ENCODE measurements around the gene TLR3. TPM values are rescaled to one million over a fixed set of nuclear protein-coding genes. Genes with fewer than 3 reads are reported as not detected.
A peak's percentile ranks its signal among the peaks of the same experiment; 100 is the strongest.

The TLR3 gene
- total RNA-seq, 1 experiment from 2014 or later, result not detected

DNA sequence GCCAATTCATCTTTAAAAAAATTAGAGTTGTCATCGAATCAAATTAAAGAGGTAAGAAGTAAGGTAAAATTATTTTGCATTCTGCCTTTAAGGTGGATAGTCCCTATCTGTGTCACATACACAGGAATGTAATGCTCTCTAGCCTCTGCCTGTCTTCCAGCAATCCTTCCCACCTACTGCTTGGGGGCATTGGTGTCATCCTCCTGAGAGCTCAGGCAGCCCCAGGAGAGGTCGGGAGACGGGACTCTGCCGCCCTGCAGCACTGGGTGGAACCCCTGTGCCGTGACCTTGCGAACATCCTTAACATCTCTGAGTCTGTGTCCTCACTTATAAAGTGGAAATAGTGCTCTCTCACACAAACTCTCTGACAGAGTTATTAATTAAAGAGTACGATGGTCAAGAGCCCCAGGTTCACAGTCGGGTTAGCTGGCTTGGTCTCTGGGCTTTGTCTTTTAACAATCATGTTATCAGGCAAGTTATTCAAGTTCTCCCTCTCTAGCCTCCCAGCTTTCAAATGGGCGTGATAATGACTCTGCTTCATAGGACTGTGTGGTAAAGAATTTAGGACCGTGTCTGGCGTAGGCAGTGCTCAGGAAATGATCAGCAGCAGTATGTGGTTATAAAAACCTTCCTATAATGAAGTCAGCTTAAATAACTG lies 10.2 kb downstream of the TLR3 start:
- no peak for DNase-seq
- Histone ChIP-seq H3K27ac (no peak overlapping the region), H3K9me3 (replicated peaks) (no peaks in the 10 kb centered on the region), H3K36me3 (no peaks in the 10 kb centered on the region), H3K4me1 (no peaks in the 10 kb centered on the region), H3K27me3 (no peaks in the 10 kb centered on the region), H3K4me3 (no peak overlapping the region)

DNA sequence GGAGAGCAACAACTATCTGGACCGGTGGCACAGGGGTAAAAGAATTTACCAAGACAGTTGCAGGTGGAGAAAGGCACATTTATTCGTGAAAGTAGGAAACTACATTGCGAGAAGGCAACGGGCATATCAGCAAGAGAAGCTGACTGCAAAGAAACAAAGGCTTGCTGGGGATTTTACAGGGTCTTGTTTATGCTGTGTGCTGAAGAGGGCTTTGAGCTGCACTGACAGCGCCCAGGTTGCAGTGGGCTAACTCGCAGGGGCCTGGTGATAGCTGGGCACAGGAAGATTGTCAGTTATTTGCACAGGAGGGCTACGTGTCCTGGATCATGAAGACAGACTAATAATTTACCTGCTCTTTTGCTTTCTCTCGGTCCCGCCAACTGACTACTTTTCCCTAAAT lies 10.7 kb downstream of the TLR3 start:
- no peak for DNase-seq

DNA sequence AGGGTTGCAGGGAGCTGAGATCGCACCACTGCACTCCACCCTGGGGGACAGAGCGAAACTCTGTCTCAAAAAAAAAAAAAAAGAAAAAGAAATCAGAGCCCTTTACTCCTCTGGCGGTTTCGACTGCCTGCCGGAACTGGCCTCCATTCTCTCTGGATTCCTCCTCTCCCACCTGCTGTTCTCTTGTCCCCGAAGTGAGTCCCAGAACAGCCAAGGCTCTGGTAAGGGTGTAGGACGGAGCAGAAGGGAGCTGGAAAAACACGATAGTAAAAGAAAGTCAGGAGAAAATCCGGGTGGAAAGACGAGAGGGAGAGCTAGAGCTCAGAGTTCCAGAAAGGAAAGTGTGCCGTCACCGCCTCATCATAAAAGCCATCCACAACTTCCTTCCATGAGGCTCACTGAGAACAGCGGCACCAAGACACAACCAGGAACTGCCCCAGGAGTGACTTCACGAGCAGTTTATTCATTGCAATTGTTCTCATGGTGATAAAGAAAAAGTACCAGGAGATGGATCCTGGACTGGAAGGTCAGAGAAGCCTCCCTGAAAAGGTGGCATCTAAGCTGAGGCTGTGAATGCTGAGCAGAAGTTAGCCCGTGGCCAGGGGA lies 12.3 kb downstream of the TLR3 start:
- H3K36me3 ChIP-seq, result no peaks in the 10 kb centered on the region
- no peak overlapping the region for H3K27ac ChIP-seq
- H3K4me1 ChIP-seq, result no peaks in the 10 kb centered on the region
- DNase-seq, result no peak
- H3K4me3 ChIP-seq, result no peak overlapping the region
- no peaks in the 10 kb centered on the region for H3K9me3 ChIP-seq (replicated peaks)
- H3K27me3 ChIP-seq, result no peaks in the 10 kb centered on the region

More for the DNA sequence above, 10.7 kb downstream of the TLR3 start:
- no peak overlapping the region for H3K27ac ChIP-seq
- H3K27me3 ChIP-seq, result no peaks in the 10 kb centered on the region
- no peaks in the 10 kb centered on the region for H3K36me3 ChIP-seq
- no peaks in the 10 kb centered on the region for H3K9me3 ChIP-seq (replicated peaks)
- no peaks in the 10 kb centered on the region for H3K4me1 ChIP-seq
- no peak overlapping the region for H3K4me3 ChIP-seq

DNA sequence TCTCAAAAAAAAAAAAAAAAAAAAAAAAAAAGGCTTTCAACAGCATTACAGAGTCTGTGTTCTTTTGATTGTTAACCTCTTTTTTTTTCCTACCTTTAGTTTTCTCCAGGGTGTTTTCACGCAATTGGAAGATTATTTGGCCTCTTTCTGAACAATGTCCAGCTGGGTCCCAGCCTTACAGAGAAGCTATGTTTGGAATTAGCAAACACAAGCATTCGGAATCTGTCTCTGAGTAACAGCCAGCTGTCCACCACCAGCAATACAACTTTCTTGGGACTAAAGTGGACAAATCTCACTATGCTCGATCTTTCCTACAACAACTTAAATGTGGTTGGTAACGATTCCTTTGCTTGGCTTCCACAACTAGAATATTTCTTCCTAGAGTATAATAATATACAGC lies 13.3 kb downstream of the TLR3 start:
- H3K4me1 ChIP-seq, result no peaks in the 10 kb centered on the region
- no peaks in the 10 kb centered on the region for H3K36me3 ChIP-seq
- no peak overlapping the region for H3K27ac ChIP-seq
- no peak overlapping the region for H3K4me3 ChIP-seq
- H3K9me3 ChIP-seq (replicated peaks), result no peaks in the 10 kb centered on the region
- no peaks in the 10 kb centered on the region for H3K27me3 ChIP-seq
- no peak for DNase-seq

DNA sequence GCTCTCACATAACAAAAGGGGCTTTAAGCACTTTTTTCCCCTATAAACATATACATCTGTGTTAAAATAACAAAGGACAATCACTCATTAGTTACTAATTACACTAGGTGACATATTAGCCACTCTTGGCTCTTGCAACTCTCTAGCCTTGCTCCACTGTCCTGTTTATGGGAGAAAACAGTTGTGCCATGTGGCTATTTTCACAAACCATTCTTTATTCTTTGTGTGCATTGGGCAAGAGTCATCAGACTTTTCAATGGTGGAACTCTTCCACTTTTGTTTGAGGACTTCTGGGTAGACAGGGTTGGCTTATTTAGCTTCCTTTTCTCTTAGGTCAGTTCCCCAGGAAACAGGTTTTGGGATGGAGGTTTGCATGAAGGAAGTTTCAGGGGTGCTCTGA lies 19.6 kb downstream of the TLR3 start:
- Histone ChIP-seq H3K9me3 (replicated peaks) (no peaks in the 10 kb centered on the region), H3K36me3 (no peaks in the 10 kb centered on the region), H3K27me3 (no peaks in the 10 kb centered on the region), H3K4me1 (no peaks in the 10 kb centered on the region), H3K27ac (no peak overlapping the region), H3K4me3 (no peak overlapping the region)
- no peak for DNase-seq

DNA sequence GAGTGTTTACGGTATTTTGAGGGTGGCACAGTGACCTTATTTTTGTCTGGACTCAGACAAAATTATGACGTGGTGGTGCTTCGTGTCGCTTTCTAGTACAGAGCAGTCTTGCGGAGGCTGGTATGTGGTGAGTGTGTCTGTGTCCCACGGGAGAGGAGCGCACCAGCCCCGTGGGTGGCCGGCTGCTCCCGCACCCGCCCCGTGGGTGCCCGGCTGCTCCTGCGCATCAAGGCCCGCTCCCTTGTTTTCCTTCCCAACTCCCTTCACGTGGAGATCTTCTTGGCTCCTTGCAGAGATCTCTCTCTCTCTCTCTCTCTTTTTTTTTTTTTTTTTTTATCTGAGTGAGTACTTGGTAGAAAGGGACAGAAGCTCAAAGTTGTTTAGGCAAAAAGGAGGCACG lies 23.3 kb downstream of the TLR3 start:
- Histone ChIP-seq H3K27ac (no peak overlapping the region), H3K36me3 (no peaks in the 10 kb centered on the region), H3K4me1 (no peaks in the 10 kb centered on the region), H3K27me3 (no peaks in the 10 kb centered on the region), H3K4me3 (no peak overlapping the region), H3K9me3 (replicated peaks) (no peaks in the 10 kb centered on the region)
- DNase-seq, result no peak

DNA sequence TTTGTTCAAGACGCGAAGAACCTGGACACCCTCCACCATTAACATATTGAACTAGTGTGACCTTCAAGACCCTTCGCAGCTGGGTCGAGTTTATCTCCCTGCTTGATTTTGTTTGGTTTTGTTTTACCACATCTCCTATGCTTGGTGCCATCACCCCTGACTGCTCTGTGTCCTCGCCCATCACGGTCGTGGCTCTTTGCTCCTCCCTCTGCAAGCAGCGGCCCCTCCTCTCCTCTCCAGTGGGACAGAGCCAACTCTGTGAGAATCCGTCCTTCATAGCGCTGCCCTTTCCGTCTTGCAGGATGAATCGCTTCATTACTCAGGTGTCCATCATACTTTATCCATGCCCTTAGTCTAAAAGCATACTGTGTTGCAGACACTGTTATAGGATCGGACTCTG lies 26.4 kb downstream of the TLR3 start:
- no peak overlapping the region for H3K27ac ChIP-seq
- DNase-seq, result no peak
- H3K4me3 ChIP-seq, result no peak overlapping the region
- no peaks in the 10 kb centered on the region for H3K4me1 ChIP-seq
- H3K9me3 ChIP-seq (replicated peaks), result no peaks in the 10 kb centered on the region
- H3K27me3 ChIP-seq, result no peaks in the 10 kb centered on the region
- H3K36me3 ChIP-seq, result no peaks in the 10 kb centered on the region

DNA sequence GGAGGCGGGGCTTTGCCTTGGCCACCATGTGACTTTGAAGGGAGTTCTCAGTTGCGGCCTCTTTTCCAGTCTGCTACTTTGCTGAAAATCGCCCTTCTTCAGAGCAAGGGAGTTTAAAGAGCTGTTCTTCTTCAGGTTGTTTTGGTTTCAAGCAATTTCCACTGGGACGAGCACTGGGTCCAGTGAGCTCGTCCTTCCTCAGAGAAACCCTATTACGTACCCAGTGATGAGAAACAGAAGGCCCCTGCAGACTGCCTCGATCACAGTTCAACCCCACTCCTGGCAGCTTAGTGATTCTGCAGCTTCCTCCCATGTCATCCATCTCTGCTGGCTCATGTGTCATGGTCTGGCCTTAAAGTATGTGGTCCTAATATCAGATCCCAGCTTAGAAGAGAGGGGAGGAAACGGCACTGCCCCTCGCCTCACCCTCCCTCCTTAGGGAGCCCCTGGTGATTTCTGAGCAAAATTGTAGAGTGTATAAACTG lies 27.8 kb downstream of the TLR3 start:
- Histone ChIP-seq H3K36me3 (no peaks in the 10 kb centered on the region), H3K27me3 (no peaks in the 10 kb centered on the region), H3K9me3 (replicated peaks) (no peaks in the 10 kb centered on the region), H3K27ac (no peak overlapping the region), H3K4me1 (no peaks in the 10 kb centered on the region), H3K4me3 (no peak overlapping the region)
- DNase-seq, result no peak

DNA sequence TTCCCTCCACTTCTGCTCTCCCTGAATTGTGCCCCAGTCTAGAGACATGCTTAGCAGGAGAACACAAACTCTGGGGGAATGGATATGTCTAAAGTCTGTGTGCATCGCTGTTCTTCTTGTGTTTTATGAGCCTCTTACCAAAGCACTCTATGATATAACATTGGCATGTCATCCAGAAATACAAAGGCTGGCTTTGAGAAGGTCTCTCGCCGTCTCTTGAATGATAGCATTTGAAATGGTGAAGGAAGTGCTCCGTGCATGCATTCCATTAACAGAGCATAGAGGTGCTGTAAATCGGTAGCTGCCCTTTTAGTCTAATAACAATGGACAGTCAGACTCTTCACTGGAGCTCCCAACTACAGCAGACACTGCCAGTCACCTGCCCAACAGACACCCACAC lies 28.4 kb downstream of the TLR3 start:
- DNase-seq, result no peak
- no peaks in the 10 kb centered on the region for H3K4me1 ChIP-seq
- H3K27me3 ChIP-seq, result no peaks in the 10 kb centered on the region
- no peak overlapping the region for H3K4me3 ChIP-seq
- no peak overlapping the region for H3K27ac ChIP-seq
- no peaks in the 10 kb centered on the region for H3K36me3 ChIP-seq
- H3K9me3 ChIP-seq (replicated peaks), result no peaks in the 10 kb centered on the region

DNA sequence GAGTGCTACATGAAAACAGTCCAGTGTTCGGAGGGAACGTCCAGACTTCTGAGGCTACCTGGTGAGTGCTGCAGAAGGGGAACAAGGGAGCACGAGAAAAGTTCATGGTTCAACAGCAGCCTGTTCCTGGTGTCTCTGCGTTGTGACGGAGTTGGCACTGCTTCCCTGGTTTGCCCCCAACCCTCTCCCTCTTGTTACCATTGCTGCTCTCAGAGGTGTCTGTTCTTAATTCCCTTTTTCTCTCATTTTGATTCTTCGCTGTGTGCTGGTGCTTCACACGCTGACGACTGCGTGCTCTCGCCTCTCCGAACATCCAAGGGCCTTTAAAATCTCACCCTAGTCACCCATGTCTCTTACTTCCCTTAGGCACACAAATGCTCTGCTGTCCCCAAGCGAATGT lies 34.0 kb downstream of the TLR3 start:
- Histone ChIP-seq H3K4me3 (no peak overlapping the region), H3K36me3 (no peaks in the 10 kb centered on the region), H3K27me3 (no peaks in the 10 kb centered on the region), H3K27ac (no peak overlapping the region), H3K9me3 (replicated peaks) (no peaks in the 10 kb centered on the region), H3K4me1 (no peaks in the 10 kb centered on the region)
- no peak for DNase-seq

DNA sequence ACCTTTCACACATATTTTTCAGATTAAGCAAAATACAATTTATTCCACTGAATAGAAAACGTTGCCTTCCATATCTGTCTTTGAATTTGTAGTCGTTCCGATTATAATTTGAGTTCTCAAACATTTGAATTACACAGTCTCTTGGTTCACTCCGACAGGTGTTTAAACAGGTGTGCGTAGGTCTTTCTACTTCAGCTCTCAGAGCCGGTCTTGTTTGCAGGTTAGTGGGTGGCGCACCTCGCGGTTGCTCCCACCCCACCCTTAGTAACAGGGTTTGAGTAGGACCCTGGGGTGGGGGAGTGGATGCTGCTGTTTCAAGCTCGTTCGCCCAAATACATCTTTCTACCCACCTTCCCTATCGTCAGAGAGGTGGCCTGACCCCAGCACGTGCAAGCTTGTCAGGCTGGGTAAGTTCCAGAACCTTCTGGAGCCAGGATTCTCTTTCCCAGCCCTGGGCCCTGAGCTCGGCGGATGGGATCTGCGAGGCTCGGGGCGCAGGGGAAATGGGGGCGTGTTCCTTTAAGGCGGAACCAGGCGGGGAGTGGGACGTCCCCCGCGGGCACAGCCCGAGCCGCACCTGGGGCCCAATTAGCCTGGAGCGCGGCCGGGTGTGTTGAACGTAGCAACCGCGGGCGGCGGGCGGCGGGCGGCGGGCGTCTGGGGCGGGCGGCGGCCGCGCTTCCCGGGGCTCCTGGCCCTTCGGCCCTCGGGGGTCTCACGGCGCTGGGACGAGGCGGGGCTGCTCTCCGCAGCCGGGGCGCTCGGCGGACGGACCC lies 35.3 kb downstream of the TLR3 start, which contains the start of gene FAM149A:
FAM149A (plus strand) TSS at position 591 of the 776 bp plus-strand sequence.
- Histone ChIP-seq H3K4me1 (no peaks in the 10 kb centered on the region), H3K4me3 (peak within 1 kb of the TSS; percentile 34; the same call in 1 of the 2 replicates), H3K36me3 (no peaks in the 10 kb centered on the region), H3K27ac (no peak within 1 kb of the TSS), H3K27me3 (no peaks in the 10 kb centered on the region), H3K9me3 (replicated peaks) (no peaks in the 10 kb centered on the region)
- peak in 1 of 2 experiments; percentile 6 for DNase-seq

DNA sequence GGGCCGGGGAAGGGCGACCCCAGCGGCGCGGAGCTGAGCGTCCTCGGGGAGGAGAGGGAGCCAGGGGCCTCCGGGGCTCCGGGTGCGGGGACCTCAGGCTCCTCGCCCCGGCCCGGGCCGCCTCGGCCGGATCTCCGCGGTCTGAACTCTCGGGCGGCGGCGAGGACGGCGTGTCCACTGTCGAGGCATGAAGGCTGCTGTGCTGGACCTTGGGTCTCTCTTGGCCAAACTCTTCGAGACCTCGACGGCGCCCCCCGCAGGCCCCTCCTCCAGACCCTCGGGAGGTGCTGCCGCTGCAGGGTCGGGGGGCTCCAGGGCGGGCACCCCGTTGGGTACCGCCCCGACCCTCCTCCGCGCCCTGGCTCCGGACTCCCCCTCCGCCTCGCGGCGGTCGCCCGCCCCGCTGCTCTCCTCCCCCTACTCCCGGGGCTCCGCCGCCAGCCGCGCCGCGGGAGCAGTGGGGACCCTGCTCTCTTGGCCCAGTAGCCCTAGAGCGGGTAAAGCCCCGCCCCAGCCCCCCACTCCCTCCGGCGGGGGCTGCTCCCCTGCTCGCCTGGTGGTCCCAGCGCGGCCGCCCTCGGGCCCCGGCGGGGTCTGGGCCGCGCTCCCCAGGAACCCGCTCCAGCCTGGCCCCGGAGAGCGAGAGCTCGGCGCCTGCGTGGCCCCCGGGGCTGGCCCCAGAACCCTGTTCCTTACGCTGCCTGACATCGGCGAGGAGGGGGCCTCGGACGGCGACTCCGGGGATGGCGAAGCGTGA lies 36.1 kb downstream of the TLR3 start:
- Histone ChIP-seq H3K27ac (no peak overlapping the region), H3K4me3 (peak overlapping the region; percentile 34; the same call in 1 of the 2 replicates), H3K9me3 (replicated peaks) (no peaks in the 10 kb centered on the region), H3K36me3 (no peaks in the 10 kb centered on the region), H3K27me3 (no peaks in the 10 kb centered on the region), H3K4me1 (no peaks in the 10 kb centered on the region)
- peak in 1 of 2 experiments; percentile 1 for DNase-seq

DNA sequence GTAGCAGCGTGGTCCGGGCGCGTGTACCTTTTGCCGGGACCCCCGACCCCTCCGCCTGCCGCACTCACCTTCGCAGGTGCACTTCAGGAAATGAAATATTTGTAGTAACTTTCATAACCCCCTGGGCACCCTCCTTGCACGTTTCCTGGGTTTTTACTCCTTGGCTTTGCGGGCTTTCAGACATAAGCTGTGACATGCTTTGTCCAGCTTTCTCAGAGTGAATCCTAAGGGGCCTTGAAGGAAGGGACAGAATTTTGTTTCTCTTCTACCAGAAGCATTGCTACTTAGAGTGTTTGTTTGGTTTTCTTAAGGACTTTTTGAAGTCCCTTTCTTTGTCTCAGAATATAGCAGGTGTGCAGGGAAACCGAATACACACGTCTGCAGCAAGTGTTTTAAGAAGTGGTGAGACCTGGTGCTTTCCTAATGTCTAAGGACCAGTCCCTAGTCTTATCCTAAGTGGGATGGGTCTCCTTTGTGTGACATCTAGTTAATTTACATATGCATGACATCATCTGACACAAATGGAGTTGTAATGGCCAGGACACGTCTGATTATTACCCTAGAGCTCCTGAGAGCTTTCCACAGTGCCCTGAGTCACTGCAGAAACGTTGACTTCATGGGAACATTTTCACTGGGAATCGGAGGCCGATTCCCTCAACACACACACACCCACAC lies 36.8 kb downstream of the TLR3 start:
- Histone ChIP-seq H3K27me3 (no peaks in the 10 kb centered on the region), H3K9me3 (replicated peaks) (no peaks in the 10 kb centered on the region), H3K36me3 (no peaks in the 10 kb centered on the region), H3K4me1 (no peaks in the 10 kb centered on the region), H3K4me3 (no peak overlapping the region), H3K27ac (no peak overlapping the region)
- no peak for DNase-seq

DNA sequence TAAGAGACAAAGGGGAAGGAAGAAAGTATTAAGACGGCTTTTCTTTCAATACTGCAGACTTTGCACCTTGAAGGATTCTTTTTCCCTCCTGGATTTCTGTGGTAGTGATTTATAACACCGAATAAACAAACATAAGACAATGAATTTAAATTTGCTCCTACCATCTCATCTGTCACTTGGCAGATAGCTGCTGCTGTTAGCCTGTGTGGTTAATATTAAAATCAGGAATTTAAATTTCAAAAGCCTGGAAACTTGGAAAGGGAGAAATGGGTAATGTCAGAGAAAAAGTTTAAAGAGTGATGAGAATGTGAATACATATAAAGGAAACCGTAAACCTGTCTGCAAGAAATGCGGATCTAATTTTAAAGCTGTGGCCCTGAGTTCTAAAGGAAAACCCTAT lies 39.0 kb downstream of the TLR3 start:
- no peak for DNase-seq
- Histone ChIP-seq H3K27ac (no peak overlapping the region), H3K4me3 (no peak overlapping the region), H3K9me3 (replicated peaks) (no peaks in the 10 kb centered on the region), H3K4me1 (no peaks in the 10 kb centered on the region), H3K27me3 (no peaks in the 10 kb centered on the region), H3K36me3 (no peaks in the 10 kb centered on the region)

Data from SJCRH30 (cell line).